MCF 10A (cell line): ENCODE measurements around the gene MATCAP1. TPM values are rescaled to one million over a fixed set of nuclear protein-coding genes. Genes with fewer than 3 reads are reported as not detected.

Source experiments
- BruUV-seq: library from RNA; stranded (reverse); fragments of 400-500 nt; replicated peaks from 2 replicates; lab custom pipeline; 2021; lab: Mats Ljungman, UMichigan
- CTCF ChIA-PET: fragments of 300-600 bp; sonication (Branson Sonifier 250); formaldehyde crosslinking; extraction: SDS; loops from one replicate; lab custom pipeline; 2021; ENCODE audit warnings: antibody characterized with exemption, inconsistent platforms; lab: Yijun Ruan, JAX
- POLR2A ChIA-PET: fragments of 300-600, 350-650 bp; sonication (Branson Sonifier 250); formaldehyde crosslinking; extraction: SDS; loops from one replicate; lab custom pipeline; 2020; ENCODE audit warnings: antibody characterized with exemption, inconsistent platforms; lab: Yijun Ruan, JAX
- DNase-seq: peaks from one replicate; pipeline ENCODE4 v3.0.0-alpha.2; 2018; ENCODE audit not compliant: unreplicated experiment
- H3K27ac Mint-ChIP-seq: one replicate; pipeline ENCODE4 v1.8.0; 2022; ENCODE audit warnings: mild to moderate bottlenecking, low read depth, mixed read lengths; ENCODE audit not compliant: unreplicated experiment
- H3K27me3 Mint-ChIP-seq: one replicate; pipeline ENCODE4 v1.8.0; 2022; ENCODE audit warnings: mixed read lengths; ENCODE audit not compliant: insufficient read depth, unreplicated experiment
- H3K36me3 Mint-ChIP-seq: one replicate; pipeline ENCODE4 v1.8.0; 2022; ENCODE audit warnings: mild to moderate bottlenecking, moderate library complexity, mixed read lengths; ENCODE audit not compliant: insufficient read depth, unreplicated experiment
- H3K4me1 Mint-ChIP-seq: one replicate; pipeline ENCODE4 v1.8.0; 2022; ENCODE audit warnings: mixed read lengths; ENCODE audit not compliant: insufficient read depth, unreplicated experiment
- H3K4me3 Mint-ChIP-seq: one replicate; pipeline ENCODE4 v1.8.0; 2022; ENCODE audit warnings: mild to moderate bottlenecking, moderate library complexity, mixed read lengths; ENCODE audit not compliant: unreplicated experiment
- H3K9me3 Mint-ChIP-seq: one replicate; pipeline ENCODE4 v1.8.0; 2022; ENCODE audit warnings: mixed read lengths; ENCODE audit not compliant: unreplicated experiment
- CTCF ChIP-seq: fragments of 200-600 bp; IDR thresholded peaks from one replicate; pipeline ENCODE4 v1.8.0; 2022; ENCODE audit warnings: antibody characterized with exemption, mild to moderate bottlenecking; ENCODE audit not compliant: unreplicated experiment
- intact Hi-C: fragments of 100-400 bp; cut with micrococcal nuclease; formaldehyde crosslinking; loops from 2 replicates; pipeline ENCODE4 v1.14.1; 2022
- total RNA-seq: library from RNA; stranded (reverse); gene quantifications from 2 replicates; pipeline ENCODE4 v1.2.3, GENCODE V29; 2022

Gene MATCAP1
- total RNA-seq, 1 experiment from 2014 or later = 18.1 TPM

DNA sequence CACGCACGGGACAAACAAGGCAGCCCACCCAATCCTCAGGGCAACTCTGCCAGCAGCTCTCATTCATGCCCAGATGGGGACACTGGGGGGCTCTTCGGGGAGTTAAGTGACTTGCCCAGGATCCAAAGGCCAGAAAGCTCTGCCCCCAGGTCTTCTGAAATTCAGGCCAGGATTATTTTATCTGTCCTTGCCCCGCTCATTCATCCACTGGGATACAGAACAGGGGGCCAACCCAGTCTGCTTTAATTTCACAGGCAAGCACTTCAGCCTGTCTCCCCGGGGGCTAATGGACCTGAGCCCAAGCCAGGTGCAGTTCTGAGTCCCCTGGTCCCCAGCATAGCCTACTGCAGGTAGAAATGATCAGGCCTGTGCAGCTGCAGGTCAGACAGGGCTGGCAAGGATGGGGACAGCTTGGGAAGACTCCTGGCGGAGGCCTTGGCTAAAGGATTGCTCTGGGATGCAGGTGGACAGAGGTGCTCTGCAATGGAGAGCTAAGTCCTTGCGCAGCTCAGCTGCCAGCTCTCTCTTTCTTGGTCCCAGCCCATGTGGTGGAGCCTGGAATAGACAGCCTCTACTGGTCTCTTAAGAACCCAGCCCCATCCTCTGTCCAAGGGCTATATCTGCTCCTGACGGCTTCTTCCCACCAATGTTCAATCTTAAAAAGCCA lies 32.2 kb downstream of the MATCAP1 start:
- intact Hi-C loops = no loop called here
- Mint-ChIP-seq H3K4me1 (peaks cover 12% of the 10 kb centered on the region), H3K27ac (no peak overlapping the region), H3K27me3 (no peaks in the 10 kb centered on the region), H3K4me3 (peak overlapping the region; percentile 46), H3K36me3 (peaks cover 29% of the 10 kb centered on the region), H3K9me3 (no peaks in the 10 kb centered on the region)
- POLR2A ChIA-PET = interaction anchor here (0.6 to 1.1 kb wide), 3 partner anchors 11 to 42 kb away, joined by 3 to 4 read pairs (median 4); partner anchors contain the start of gene PHAF1
- BruUV-seq = no TSS peak
- TF ChIP-seq CTCF = no peak
- DNase-seq = no peak
- CTCF ChIA-PET = interaction anchor here (0.7 to 0.9 kb wide), 4 partner anchors 26 to 173 kb away, joined by 3 to 4 read pairs (median 3); no protein-coding TSS in a partner anchor

GRCh38 chr16:67150833-67151396 lies 32.8 kb downstream of the MATCAP1 start, which contains the start of gene B3GNT9:
TSS of gene B3GNT9 (minus strand) at chr16:67150998. CDS start at chr16:67150485, 513 bp downstream.
- intact Hi-C loops = no loop called here
- H3K27me3 Mint-ChIP-seq = no peaks in the 10 kb centered on the region
- H3K4me3 Mint-ChIP-seq = peak within 1 kb of the TSS; percentile 46
- H3K27ac Mint-ChIP-seq = no peak within 1 kb of the TSS
- BruUV-seq = no TSS peak
- CTCF ChIA-PET = interaction anchor here (0.7 to 0.8 kb wide), 2 partner anchors 168 to 173 kb away, joined by 3 read pairs; no protein-coding TSS in a partner anchor
- POLR2A ChIA-PET = interaction anchor here (0.6 kb wide), 1 partner anchor 41 kb away, joined by 4 read pairs; the partner anchor contains the start of gene PHAF1
- no peak for DNase-seq
- H3K36me3 Mint-ChIP-seq = peaks cover 35% of the 10 kb centered on the region
- H3K4me1 Mint-ChIP-seq = peaks cover 12% of the 10 kb centered on the region
- no peak for TF ChIP-seq CTCF
- H3K9me3 Mint-ChIP-seq = no peaks in the 10 kb centered on the region

- Mint-ChIP-seq H3K9me3 (no peaks in the 10 kb centered on the region), H3K27me3 (no peaks in the 10 kb centered on the region), H3K36me3 (peaks cover 39% of the 10 kb centered on the region), H3K4me1 (peaks cover 12% of the 10 kb centered on the region), H3K4me3 (no peak overlapping the region), H3K27ac (no peak overlapping the region)
- ChIA-PET CTCF (no interaction called here), POLR2A (no interaction called here)
- intact Hi-C loops = no loop called here
- no peak for TF ChIP-seq CTCF
- no TSS peak for BruUV-seq
- DNase-seq = no peak
These were observed 33.5 kb downstream of the MATCAP1 start for GRCh38 chr16:67150047-67150832.
